ENCODE measurements around the gene ARHGEF28.

DNA sequence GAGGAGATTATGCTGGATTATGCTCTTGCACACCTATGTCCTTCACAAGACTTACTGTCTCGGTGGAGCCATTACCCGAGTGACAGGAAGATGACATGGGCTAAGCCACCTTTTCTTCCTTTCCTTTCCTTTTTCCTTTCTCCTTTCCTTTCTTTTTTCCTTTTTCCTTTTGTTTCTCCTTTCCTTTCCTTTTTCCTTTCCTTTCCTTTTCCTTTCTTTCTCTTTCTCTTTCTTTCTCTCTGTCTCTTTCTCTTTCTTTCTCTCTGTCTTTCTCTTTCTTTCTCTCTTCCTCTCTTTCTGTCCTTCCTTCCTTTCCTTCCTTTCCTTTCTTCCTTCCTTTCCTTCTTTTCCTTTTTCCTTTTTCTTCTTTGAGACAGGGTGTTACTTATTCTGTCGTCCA lies 202.5 kb downstream of the ARHGEF28 start:
- no peak for TF ChIP-seq POLR2A (IDR thresholded peaks at IDR 0.05; ENCODE audit: low read depth, low read length)
- no peak for TF ChIP-seq TAF1 (IDR thresholded peaks at IDR 0.05; ENCODE audit: borderline replicate concordance, low read depth, low read length)
- no peak for TF ChIP-seq POLR2AphosphoS5 (IDR thresholded peaks at IDR 0.05; ENCODE audit: low read depth, low read length)
